Measurements from ENCODE around the gene LRG1.

LRG1 gene

GRCh38 chr19:4550018-4550417, 10.2 kb upstream of the LRG1 start:
- POLR2A ChIA-PET = no interaction called here
- Histone ChIP-seq H3K27ac (ENCODE audit: extremely low read depth, low read depth, low read length) (no peak overlapping the region), H3K4me1 (ENCODE audit: control insufficient read depth, insufficient read depth, low read length) (no peaks in the 10 kb centered on the region), H3K4me3 (ENCODE audit: low read depth, low read length) (no peak overlapping the region), H3K9me3 (ENCODE audit: control insufficient read depth, insufficient read depth, low read depth, low read length) (no peaks in the 10 kb centered on the region), H3K36me3 (ENCODE audit: control insufficient read depth in 2 of 2, insufficient read depth in 1 of 2, low read length in 2 of 2) (peaks cover 0 to 39% of the 10 kb centered on the region in 2 experiments; a peak in 2 of 3 replicates)
- TF ChIP-seq ZNF391 (tag by site-specific recombination; IDR thresholded peaks at IDR 0.05; ENCODE audit: borderline replicate concordance, low read depth) (no peak), ZEB2 (tag by site-specific recombination; IDR thresholded peaks at IDR 0.05) (no peak), ZNF560 (tag by site-specific recombination; IDR thresholded peaks at IDR 0.05; ENCODE audit: borderline replicate concordance) (no peak), ZNF555 (tag by site-specific recombination; conservative IDR thresholded peaks at IDR 0.05) (no peak), ZNF433 (tag by site-specific recombination; IDR thresholded peaks at IDR 0.05; ENCODE audit: low read depth) (no peak), ZNF404 (tag by site-specific recombination; IDR thresholded peaks at IDR 0.05) (no peak), ZFP69B (tag by site-specific recombination; IDR thresholded peaks at IDR 0.05) (no peak), ZNF366 (tag by site-specific recombination; conservative IDR thresholded peaks at IDR 0.05) (no peak), ZNF138 (tag by site-specific recombination; IDR thresholded peaks at IDR 0.05; ENCODE audit: borderline replicate concordance) (no peak), ZBTB21 (tag by site-specific recombination; IDR thresholded peaks at IDR 0.05) (no peak), KLF16 (tag by site-specific recombination; IDR thresholded peaks at IDR 0.05) (no peak), ZNF76 (tag by site-specific recombination; IDR thresholded peaks at IDR 0.05; ENCODE audit: borderline replicate concordance, low read depth) (no peak)
- TF ChIP-seq, protein P1, sequence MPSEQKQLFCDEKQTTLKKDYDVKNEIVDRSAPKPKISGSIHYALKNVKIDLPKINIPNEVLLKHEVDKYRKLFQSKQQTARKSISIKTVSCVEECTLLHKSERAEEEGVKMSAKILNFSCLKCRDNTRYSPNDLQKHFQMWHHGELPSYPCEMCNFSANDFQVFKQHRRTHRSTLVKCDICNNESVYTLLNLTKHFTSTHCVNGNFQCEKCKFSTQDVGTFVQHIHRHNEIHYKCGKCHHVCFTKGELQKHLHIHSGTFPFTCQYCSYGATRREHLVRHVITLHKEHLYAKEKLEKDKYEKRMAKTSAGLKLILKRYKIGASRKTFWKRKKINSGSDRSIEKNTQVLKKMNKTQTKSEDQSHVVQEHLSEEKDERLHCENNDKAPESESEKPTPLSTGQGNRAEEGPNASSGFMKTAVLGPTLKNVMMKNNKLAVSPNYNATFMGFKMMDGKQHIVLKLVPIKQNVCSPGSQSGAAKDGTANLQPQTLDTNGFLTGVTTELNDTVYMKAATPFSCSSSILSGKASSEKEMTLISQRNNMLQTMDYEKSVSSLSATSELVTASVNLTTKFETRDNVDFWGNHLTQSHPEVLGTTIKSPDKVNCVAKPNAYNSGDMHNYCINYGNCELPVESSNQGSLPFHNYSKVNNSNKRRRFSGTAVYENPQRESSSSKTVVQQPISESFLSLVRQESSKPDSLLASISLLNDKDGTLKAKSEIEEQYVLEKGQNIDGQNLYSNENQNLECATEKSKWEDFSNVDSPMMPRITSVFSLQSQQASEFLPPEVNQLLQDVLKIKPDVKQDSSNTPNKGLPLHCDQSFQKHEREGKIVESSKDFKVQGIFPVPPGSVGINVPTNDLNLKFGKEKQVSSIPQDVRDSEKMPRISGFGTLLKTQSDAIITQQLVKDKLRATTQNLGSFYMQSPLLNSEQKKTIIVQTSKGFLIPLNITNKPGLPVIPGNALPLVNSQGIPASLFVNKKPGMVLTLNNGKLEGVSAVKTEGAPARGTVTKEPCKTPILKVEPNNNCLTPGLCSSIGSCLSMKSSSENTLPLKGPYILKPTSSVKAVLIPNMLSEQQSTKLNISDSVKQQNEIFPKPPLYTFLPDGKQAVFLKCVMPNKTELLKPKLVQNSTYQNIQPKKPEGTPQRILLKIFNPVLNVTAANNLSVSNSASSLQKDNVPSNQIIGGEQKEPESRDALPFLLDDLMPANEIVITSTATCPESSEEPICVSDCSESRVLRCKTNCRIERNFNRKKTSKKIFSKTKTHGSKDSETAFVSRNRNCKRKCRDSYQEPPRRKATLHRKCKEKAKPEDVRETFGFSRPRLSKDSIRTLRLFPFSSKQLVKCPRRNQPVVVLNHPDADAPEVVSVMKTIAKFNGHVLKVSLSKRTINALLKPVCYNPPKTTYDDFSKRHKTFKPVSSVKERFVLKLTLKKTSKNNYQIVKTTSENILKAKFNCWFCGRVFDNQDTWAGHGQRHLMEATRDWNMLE (tag by site-specific recombination; conservative IDR thresholded peaks at IDR 0.05; ENCODE audit: low read depth) = no peak
- CTCF ChIA-PET = no interaction called here

- no peaks in the 10 kb centered on the region for H3K9me3 ChIP-seq (ENCODE audit: control insufficient read depth, insufficient read depth, low read depth, low read length)
- ChIA-PET CTCF (interaction anchor here (0.8 to 1.5 kb wide), 4 partner anchors 19 to 88 kb away, joined by 3 to 4 read pairs (median 3); no protein-coding TSS in a partner anchor), POLR2A (no interaction called here)
- no peak overlapping the region for H3K4me3 ChIP-seq (ENCODE audit: low read depth, low read length)
- no peak overlapping the region for H3K27ac ChIP-seq (ENCODE audit: extremely low read depth, low read depth, low read length)
- peaks cover 0 to 23% of the 10 kb centered on the region in 2 experiments; a peak in 2 of 3 replicates for H3K36me3 ChIP-seq (ENCODE audit: control insufficient read depth in 2 of 2, insufficient read depth in 1 of 2, low read length in 2 of 2)
- H3K4me1 ChIP-seq (ENCODE audit: control insufficient read depth, insufficient read depth, low read length) = no peaks in the 10 kb centered on the region
- no peak for TF ChIP-seq ZNF335 (tag by site-specific recombination; conservative IDR thresholded peaks at IDR 0.05)
- TF ChIP-seq EGR2 (tag by site-specific recombination; IDR thresholded peaks at IDR 0.05; ENCODE audit: low read depth) = no peak
- TF ChIP-seq, protein P2, sequence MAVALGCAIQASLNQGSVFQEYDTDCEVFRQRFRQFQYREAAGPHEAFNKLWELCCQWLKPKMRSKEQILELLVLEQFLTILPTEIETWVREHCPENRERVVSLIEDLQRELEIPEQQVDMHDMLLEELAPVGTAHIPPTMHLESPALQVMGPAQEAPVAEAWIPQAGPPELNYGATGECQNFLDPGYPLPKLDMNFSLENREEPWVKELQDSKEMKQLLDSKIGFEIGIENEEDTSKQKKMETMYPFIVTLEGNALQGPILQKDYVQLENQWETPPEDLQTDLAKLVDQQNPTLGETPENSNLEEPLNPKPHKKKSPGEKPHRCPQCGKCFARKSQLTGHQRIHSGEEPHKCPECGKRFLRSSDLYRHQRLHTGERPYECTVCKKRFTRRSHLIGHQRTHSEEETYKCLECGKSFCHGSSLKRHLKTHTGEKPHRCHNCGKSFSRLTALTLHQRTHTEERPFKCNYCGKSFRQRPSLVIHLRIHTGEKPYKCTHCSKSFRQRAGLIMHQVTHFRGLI (tag by site-specific recombination; IDR thresholded peaks at IDR 0.05) = no peak
- no peak for TF ChIP-seq ZNF768 (tag by site-specific recombination; IDR thresholded peaks at IDR 0.05)
- TF ChIP-seq ZNF610 (tag by site-specific recombination; IDR thresholded peaks at IDR 0.05; ENCODE audit: borderline replicate concordance) = no peak
- no peak for TF ChIP-seq ZNF777 (tag by site-specific recombination; IDR thresholded peaks at IDR 0.05; ENCODE audit: borderline replicate concordance)
- no peak for TF ChIP-seq ZNF132 (tag by site-specific recombination; IDR thresholded peaks at IDR 0.05; ENCODE audit: borderline replicate concordance)
- no peak for TF ChIP-seq TSHZ1 (tag by site-specific recombination; IDR thresholded peaks at IDR 0.05; ENCODE audit: borderline replicate concordance)
- no peak for TF ChIP-seq ZBTB7A (tag by site-specific recombination; IDR thresholded peaks at IDR 0.05; ENCODE audit: low read depth)
- TF ChIP-seq ZNF223 (tag by site-specific recombination; IDR thresholded peaks at IDR 0.05) = no peak
- TF ChIP-seq ZNF404 (tag by site-specific recombination; IDR thresholded peaks at IDR 0.05) = no peak
- no peak for TF ChIP-seq YY1 (tag by site-specific recombination; IDR thresholded peaks at IDR 0.05)
- no peak for TF ChIP-seq ZNF48 (tag by site-specific recombination; IDR thresholded peaks at IDR 0.05)
- no peak for TF ChIP-seq OVOL3 (tag by site-specific recombination; IDR thresholded peaks at IDR 0.05)
- TF ChIP-seq ZNF354C (tag by site-specific recombination; IDR thresholded peaks at IDR 0.05; ENCODE audit: borderline replicate concordance, low read depth) = no peak
Observed at GRCh38 chr19:4548238-4548584, 8.4 kb upstream of the LRG1 start.
